WTC11 (cell line): ENCODE results near the gene DCUN1D2. TPM values are rescaled to one million over a fixed set of nuclear protein-coding genes. Genes with fewer than 3 reads are reported as not detected.

Source experiments
- ATAC-seq: fragments of 200-7000 bp; cut with Tn5 transposase; 2 replicates; pipeline ENCODE4 v1.10.0; 2021; ENCODE audit warnings: mild to moderate bottlenecking, moderate library complexity
- CTCF ChIA-PET: fragments of 300-600 bp; sonication (Branson Sonifier 250); formaldehyde crosslinking; loops from one replicate; lab custom pipeline; 2021; ENCODE audit warnings: antibody characterized with exemption; lab: Charles Lee
- POLR2A ChIA-PET: fragments of 350-600 bp; sonication (Branson Sonifier 250); formaldehyde crosslinking; loops from one replicate; lab custom pipeline; 2021; ENCODE audit warnings: antibody characterized with exemption; lab: Charles Lee
- DNase-seq: peaks from one replicate; pipeline ENCODE4 v3.0.0; 2021; ENCODE audit warnings: low spot score
- H3K27ac Mint-ChIP-seq: 2 replicates; pipeline ENCODE4 v1.8.0; 2021; ENCODE audit warnings: mixed read lengths
- H3K27me3 Mint-ChIP-seq: 2 replicates; pipeline ENCODE4 v1.8.0; 2021; ENCODE audit warnings: low read depth, mild to moderate bottlenecking, moderate library complexity, mixed read lengths
- H3K36me3 Mint-ChIP-seq: 2 replicates; pipeline ENCODE4 v1.8.0; 2021; ENCODE audit warnings: mixed read lengths
- H3K4me1 Mint-ChIP-seq: 2 replicates; pipeline ENCODE4 v1.8.0; 2022; ENCODE audit warnings: mixed read lengths
- H3K4me3 Mint-ChIP-seq: 2 replicates; pipeline ENCODE4 v1.8.0; 2021; ENCODE audit warnings: mild to moderate bottlenecking, moderate library complexity, mixed read lengths
- H3K9me3 Mint-ChIP-seq: 2 replicates; pipeline ENCODE4 v1.8.0; 2021; ENCODE audit warnings: mixed read lengths
- CBFB ChIP-seq: sonication (generic); formaldehyde crosslinking; IDR thresholded peaks from 2 replicates; pipeline ENCODE4 v1.8.1; 2022; ENCODE audit warnings: mild to moderate bottlenecking, low read depth, missing genetic modification reagents
- CREB1 ChIP-seq: sonication (generic); formaldehyde crosslinking; IDR thresholded peaks from 2 replicates; pipeline ENCODE4 v1.8.0; 2023; ENCODE audit warnings: mild to moderate bottlenecking, missing genetic modification reagents
- E2F4 ChIP-seq: sonication (generic); formaldehyde crosslinking; IDR thresholded peaks from 2 replicates; pipeline ENCODE4 v1.8.1; 2022; ENCODE audit warnings: low read depth, mild to moderate bottlenecking, moderate library complexity, missing genetic modification reagents, borderline replicate concordance
- EMX1 ChIP-seq: fragments of 250-450 bp; sonication (Bioruptor Pico); IDR thresholded peaks from 2 replicates; pipeline ENCODE4 v1.8.0; 2021; ENCODE audit warnings: mild to moderate bottlenecking
- ESRRA ChIP-seq: sonication (generic); formaldehyde crosslinking; IDR thresholded peaks from 2 replicates; pipeline ENCODE4 v1.8.1; 2022; ENCODE audit warnings: mild to moderate bottlenecking, missing genetic modification reagents, borderline replicate concordance
- ETV6 ChIP-seq: sonication (generic); formaldehyde crosslinking; IDR thresholded peaks from 2 replicates; pipeline ENCODE4 v1.8.1; 2022; ENCODE audit warnings: mild to moderate bottlenecking, missing genetic modification reagents
- FOXJ3 ChIP-seq: sonication (generic); formaldehyde crosslinking; IDR thresholded peaks from 2 replicates; pipeline ENCODE4 v1.9.0; 2021; ENCODE audit warnings: missing genetic modification reagents, mild to moderate bottlenecking, borderline replicate concordance
- GABPB1 ChIP-seq: sonication (generic); formaldehyde crosslinking; IDR thresholded peaks from 2 replicates; pipeline ENCODE4 v1.8.1; 2023; ENCODE audit warnings: mild to moderate bottlenecking, missing genetic modification reagents
- HMGA2 ChIP-seq: fragments of 250-450 bp; sonication (Bioruptor Pico); IDR thresholded peaks from 2 replicates; pipeline ENCODE4 v1.4.0; 2021; ENCODE audit warnings: mild to moderate bottlenecking, moderate library complexity
- MYBL2 ChIP-seq: sonication (generic); formaldehyde crosslinking; IDR thresholded peaks from 2 replicates; pipeline ENCODE4 v1.8.1; 2023; ENCODE audit warnings: mild to moderate bottlenecking, moderate library complexity, missing genetic modification reagents
- NR2C2 ChIP-seq: sonication (generic); formaldehyde crosslinking; IDR thresholded peaks from 2 replicates; pipeline ENCODE4 v1.8.0; 2022; ENCODE audit warnings: mild to moderate bottlenecking, missing genetic modification reagents
- SOX15 ChIP-seq: fragments of 250-450 bp; sonication (Bioruptor Pico); IDR thresholded peaks from 2 replicates; pipeline ENCODE4 v1.9.0; 2021; ENCODE audit warnings: mild to moderate bottlenecking
- SP1 ChIP-seq: sonication (generic); formaldehyde crosslinking; conservative IDR thresholded peaks from 2 replicates; pipeline ENCODE4 v1.8.1; 2022; ENCODE audit warnings: missing genetic modification reagents
- TP53 ChIP-seq: sonication (generic); formaldehyde crosslinking; IDR thresholded peaks from 2 replicates; pipeline ENCODE4 v1.8.1; 2023; ENCODE audit warnings: mild to moderate bottlenecking, missing genetic modification reagents
- USF2 ChIP-seq: sonication (generic); formaldehyde crosslinking; IDR thresholded peaks from 2 replicates; pipeline ENCODE4 v1.8.1; 2023; ENCODE audit warnings: mild to moderate bottlenecking, missing genetic modification reagents, moderate library complexity
- total RNA-seq: library from RNA; stranded (reverse); gene quantifications from 3 replicates; pipeline ENCODE4 v1.2.3, GENCODE V29; 2021
- TF ChIP-seq, protein P1 (sequence below): sonication (generic); formaldehyde crosslinking; IDR thresholded peaks from 2 replicates; pipeline ENCODE4 v1.8.1; 2022; ENCODE audit warnings: mild to moderate bottlenecking, moderate library complexity, missing genetic modification reagents
- TF ChIP-seq, protein P2 (sequence below): sonication (generic); formaldehyde crosslinking; IDR thresholded peaks from 2 replicates; pipeline ENCODE4 v1.8.1; 2023; ENCODE audit warnings: mild to moderate bottlenecking, missing genetic modification reagents
- TF ChIP-seq, protein P3 (sequence below): fragments of 250-450 bp; sonication (Bioruptor Pico); IDR thresholded peaks from 2 replicates; pipeline ENCODE4 v1.9.0; 2021; ENCODE audit warnings: mild to moderate bottlenecking
- TF ChIP-seq, protein P4 (sequence below): fragments of 200-600 bp; IDR thresholded peaks from 2 replicates; pipeline ENCODE4 v1.8.0; 2022; ENCODE audit warnings: antibody characterized with exemption
- TF ChIP-seq, protein P5 (sequence below): sonication (generic); formaldehyde crosslinking; conservative IDR thresholded peaks from 2 replicates; pipeline ENCODE4 v1.8.1; 2022; ENCODE audit warnings: mild to moderate bottlenecking, missing genetic modification reagents

Gene DCUN1D2
- total RNA-seq, 1 experiment from 2014 or later, result 42.5 TPM

DNA sequence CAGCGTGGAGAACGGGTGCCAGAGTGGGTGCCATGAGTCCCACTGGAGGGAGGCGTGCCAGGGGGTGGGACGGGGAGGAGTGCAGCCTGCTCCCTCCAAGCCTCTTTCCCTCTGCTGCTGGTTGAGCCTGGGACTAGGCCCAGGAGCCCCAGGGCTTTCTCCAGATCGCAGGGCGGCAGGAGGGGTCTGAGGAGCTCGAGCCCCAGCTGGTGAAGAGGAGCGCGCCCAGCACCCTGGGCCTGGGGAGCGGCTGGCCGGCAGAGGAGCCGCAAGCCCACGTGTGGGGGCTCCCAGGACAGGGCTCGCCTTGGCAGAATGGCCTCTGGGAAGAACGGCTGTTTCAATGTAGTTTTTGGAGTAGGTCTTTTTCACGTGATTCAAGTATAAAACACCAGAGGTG, 12.2 kb upstream of the DCUN1D2 start:
- Mint-ChIP-seq H3K9me3 (no peaks in the 10 kb centered on the region), H3K27ac (no peak overlapping the region), H3K36me3 (peaks cover 59% of the 10 kb centered on the region), H3K27me3 (no peaks in the 10 kb centered on the region), H3K4me1 (no peaks in the 10 kb centered on the region), H3K4me3 (no peak overlapping the region)
- ATAC-seq (no peak), DNase-seq (no peak)
- POLR2A ChIA-PET, result interaction anchor here (0.7 kb wide), 1 partner anchor 37 kb away, joined by 3 read pairs; no protein-coding TSS in a partner anchor
- CTCF ChIA-PET, result interaction anchor here (1.4 to 1.7 kb wide), 2 partner anchors 44 to 60 kb away, joined by 3 to 6 read pairs; no protein-coding TSS in a partner anchor
- no peak for TF ChIP-seq CBFB (CRISPR knock-in tag)
- TF ChIP-seq, protein P1, sequence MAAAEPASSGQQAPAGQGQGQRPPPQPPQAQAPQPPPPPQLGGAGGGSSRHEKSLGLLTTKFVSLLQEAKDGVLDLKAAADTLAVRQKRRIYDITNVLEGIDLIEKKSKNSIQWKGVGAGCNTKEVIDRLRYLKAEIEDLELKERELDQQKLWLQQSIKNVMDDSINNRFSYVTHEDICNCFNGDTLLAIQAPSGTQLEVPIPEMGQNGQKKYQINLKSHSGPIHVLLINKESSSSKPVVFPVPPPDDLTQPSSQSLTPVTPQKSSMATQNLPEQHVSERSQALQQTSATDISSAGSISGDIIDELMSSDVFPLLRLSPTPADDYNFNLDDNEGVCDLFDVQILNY, result no peak
- TF ChIP-seq CREB1 (CRISPR knock-in tag), result no peak
- no peak for TF ChIP-seq GABPB1 (CRISPR knock-in tag)
- TF ChIP-seq MYBL2, result no peak
- TF ChIP-seq, protein P2, sequence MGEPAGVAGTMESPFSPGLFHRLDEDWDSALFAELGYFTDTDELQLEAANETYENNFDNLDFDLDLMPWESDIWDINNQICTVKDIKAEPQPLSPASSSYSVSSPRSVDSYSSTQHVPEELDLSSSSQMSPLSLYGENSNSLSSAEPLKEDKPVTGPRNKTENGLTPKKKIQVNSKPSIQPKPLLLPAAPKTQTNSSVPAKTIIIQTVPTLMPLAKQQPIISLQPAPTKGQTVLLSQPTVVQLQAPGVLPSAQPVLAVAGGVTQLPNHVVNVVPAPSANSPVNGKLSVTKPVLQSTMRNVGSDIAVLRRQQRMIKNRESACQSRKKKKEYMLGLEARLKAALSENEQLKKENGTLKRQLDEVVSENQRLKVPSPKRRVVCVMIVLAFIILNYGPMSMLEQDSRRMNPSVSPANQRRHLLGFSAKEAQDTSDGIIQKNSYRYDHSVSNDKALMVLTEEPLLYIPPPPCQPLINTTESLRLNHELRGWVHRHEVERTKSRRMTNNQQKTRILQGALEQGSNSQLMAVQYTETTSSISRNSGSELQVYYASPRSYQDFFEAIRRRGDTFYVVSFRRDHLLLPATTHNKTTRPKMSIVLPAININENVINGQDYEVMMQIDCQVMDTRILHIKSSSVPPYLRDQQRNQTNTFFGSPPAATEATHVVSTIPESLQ (CRISPR knock-in tag), result no peak
- no peak for TF ChIP-seq HMGA2
- TF ChIP-seq SP1 (CRISPR knock-in tag), result no peak
- TF ChIP-seq SOX15, result no peak
- no peak for TF ChIP-seq ETV6 (CRISPR knock-in tag)
- no peak for TF ChIP-seq ESRRA (CRISPR knock-in tag)
- TF ChIP-seq, protein P3, sequence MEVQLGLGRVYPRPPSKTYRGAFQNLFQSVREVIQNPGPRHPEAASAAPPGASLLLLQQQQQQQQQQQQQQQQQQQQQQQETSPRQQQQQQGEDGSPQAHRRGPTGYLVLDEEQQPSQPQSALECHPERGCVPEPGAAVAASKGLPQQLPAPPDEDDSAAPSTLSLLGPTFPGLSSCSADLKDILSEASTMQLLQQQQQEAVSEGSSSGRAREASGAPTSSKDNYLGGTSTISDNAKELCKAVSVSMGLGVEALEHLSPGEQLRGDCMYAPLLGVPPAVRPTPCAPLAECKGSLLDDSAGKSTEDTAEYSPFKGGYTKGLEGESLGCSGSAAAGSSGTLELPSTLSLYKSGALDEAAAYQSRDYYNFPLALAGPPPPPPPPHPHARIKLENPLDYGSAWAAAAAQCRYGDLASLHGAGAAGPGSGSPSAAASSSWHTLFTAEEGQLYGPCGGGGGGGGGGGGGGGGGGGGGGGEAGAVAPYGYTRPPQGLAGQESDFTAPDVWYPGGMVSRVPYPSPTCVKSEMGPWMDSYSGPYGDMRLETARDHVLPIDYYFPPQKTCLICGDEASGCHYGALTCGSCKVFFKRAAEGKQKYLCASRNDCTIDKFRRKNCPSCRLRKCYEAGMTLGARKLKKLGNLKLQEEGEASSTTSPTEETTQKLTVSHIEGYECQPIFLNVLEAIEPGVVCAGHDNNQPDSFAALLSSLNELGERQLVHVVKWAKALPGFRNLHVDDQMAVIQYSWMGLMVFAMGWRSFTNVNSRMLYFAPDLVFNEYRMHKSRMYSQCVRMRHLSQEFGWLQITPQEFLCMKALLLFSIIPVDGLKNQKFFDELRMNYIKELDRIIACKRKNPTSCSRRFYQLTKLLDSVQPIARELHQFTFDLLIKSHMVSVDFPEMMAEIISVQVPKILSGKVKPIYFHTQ (CRISPR knock-in tag), result no peak
- TF ChIP-seq, protein P4, sequence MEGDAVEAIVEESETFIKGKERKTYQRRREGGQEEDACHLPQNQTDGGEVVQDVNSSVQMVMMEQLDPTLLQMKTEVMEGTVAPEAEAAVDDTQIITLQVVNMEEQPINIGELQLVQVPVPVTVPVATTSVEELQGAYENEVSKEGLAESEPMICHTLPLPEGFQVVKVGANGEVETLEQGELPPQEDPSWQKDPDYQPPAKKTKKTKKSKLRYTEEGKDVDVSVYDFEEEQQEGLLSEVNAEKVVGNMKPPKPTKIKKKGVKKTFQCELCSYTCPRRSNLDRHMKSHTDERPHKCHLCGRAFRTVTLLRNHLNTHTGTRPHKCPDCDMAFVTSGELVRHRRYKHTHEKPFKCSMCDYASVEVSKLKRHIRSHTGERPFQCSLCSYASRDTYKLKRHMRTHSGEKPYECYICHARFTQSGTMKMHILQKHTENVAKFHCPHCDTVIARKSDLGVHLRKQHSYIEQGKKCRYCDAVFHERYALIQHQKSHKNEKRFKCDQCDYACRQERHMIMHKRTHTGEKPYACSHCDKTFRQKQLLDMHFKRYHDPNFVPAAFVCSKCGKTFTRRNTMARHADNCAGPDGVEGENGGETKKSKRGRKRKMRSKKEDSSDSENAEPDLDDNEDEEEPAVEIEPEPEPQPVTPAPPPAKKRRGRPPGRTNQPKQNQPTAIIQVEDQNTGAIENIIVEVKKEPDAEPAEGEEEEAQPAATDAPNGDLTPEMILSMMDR, result no peak
- TF ChIP-seq, protein P5, sequence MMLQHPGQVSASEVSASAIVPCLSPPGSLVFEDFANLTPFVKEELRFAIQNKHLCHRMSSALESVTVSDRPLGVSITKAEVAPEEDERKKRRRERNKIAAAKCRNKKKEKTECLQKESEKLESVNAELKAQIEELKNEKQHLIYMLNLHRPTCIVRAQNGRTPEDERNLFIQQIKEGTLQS, result no peak
- no peak for TF ChIP-seq FOXJ3 (CRISPR knock-in tag)
- TF ChIP-seq NR2C2 (CRISPR knock-in tag), result no peak
- TF ChIP-seq EMX1 (CRISPR knock-in tag), result no peak
- TF ChIP-seq TP53, result no peak
- TF ChIP-seq USF2, result no peak
- no peak for TF ChIP-seq E2F4 (CRISPR knock-in tag)
